ENCODE results near the gene ITIH3.

ITIH3 gene

DNA sequence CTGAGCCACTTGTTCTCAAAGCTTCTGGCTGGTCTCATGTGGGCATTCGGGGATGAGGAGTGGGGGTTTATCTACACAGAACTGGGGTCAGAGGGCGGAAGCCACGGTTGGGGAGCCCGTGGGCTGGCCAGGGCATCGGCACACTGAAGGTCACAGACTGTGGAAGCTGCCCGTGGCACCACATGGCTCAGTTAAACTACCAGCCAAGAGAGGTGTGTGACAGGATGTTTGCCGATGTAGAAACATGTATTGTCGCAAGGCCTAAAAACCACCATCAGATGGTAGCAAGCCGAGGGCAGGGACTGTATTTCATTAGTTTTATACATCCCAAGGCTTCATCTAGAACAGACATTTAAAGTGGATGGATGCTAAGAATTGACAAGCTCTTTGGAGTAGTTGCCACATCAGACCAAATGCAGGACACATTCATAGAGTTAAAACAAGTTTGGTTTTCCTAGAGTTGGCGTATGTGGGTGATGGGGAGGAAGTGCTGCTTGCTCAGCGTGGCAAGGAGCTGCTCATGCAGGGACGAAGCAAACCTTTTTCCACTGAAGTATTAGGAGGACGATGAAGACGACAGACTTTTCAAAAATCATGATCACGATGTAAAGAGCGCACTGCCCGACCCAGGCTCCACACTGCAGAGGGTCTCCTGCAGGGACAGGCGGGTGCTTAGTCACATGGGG, 49.8 kb downstream of the ITIH3 start:
- no peaks in the 10 kb centered on the region for H3K4me1 ChIP-seq (ENCODE audit: control insufficient read depth, low read depth, low read length)
- H3K27me3 ChIP-seq (ENCODE audit: control insufficient read depth, insufficient read depth, low read length), result no peaks in the 10 kb centered on the region
- H3K9ac ChIP-seq (ENCODE audit: low read length), result no peak overlapping the region
- H3K27ac ChIP-seq (ENCODE audit: low read length), result no peak overlapping the region
- no peaks in the 10 kb centered on the region for H3K9me3 ChIP-seq (ENCODE audit: control insufficient read depth, low read depth, low read length)
- H3K4me3 ChIP-seq (ENCODE audit: low read length), result no peak overlapping the region
- H3K36me3 ChIP-seq (ENCODE audit: control insufficient read depth, low read depth, low read length), result no peaks in the 10 kb centered on the region

- no peak overlapping the region for H3K9ac ChIP-seq (ENCODE audit: low read length)
- no peaks in the 10 kb centered on the region for H3K27me3 ChIP-seq (ENCODE audit: control insufficient read depth, insufficient read depth, low read length)
- H3K4me3 ChIP-seq (ENCODE audit: low read length), result no peak overlapping the region
- H3K4me1 ChIP-seq (ENCODE audit: control insufficient read depth, low read depth, low read length), result no peaks in the 10 kb centered on the region
- no peaks in the 10 kb centered on the region for H3K9me3 ChIP-seq (ENCODE audit: control insufficient read depth, low read depth, low read length)
- H3K27ac ChIP-seq (ENCODE audit: low read length), result no peak overlapping the region
- H3K36me3 ChIP-seq (ENCODE audit: control insufficient read depth, low read depth, low read length), result no peaks in the 10 kb centered on the region
These were observed 50.6 kb downstream of the ITIH3 start for GRCh38 chr3:52845157-52845556.

- Histone ChIP-seq H3K27me3 (ENCODE audit: control insufficient read depth, insufficient read depth, low read length) (no peaks in the 10 kb centered on the region), H3K4me1 (ENCODE audit: control insufficient read depth, low read depth, low read length) (no peaks in the 10 kb centered on the region), H3K9ac (ENCODE audit: low read length) (no peak overlapping the region), H3K9me3 (ENCODE audit: control insufficient read depth, low read depth, low read length) (no peaks in the 10 kb centered on the region), H3K4me3 (ENCODE audit: low read length) (no peak overlapping the region), H3K36me3 (ENCODE audit: control insufficient read depth, low read depth, low read length) (no peaks in the 10 kb centered on the region), H3K27ac (ENCODE audit: low read length) (no peak overlapping the region)
These were observed 51.3 kb downstream of the ITIH3 start for GRCh38 chr3:52845691-52846431.

DNA sequence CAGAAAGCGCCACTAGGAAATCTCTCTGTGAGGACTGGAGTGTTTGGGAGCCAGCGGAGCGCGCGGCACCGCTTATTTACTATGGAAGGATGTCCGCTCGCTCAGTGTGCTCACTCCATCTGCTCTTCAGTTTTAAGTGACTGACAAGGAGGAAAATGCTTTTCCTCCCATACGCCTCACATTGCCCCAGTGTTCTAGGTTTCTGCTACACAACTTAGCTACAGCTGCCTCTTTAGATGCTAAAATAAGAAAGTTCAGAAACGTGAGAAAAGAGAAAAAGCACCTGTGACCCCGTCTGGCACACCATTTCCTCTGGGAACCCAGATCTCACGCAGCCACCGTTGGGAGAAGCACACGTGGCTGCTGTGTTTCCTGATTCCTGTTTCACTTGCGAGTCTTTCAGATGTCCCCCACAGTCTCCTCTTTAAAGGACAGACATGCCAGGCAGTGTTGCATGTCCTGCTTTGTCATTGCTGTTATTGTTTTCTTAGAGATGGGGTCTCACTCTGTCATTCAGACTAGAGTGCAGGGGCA, 51.9 kb downstream of the ITIH3 start:
- H3K4me1 ChIP-seq (ENCODE audit: control insufficient read depth, low read depth, low read length), result no peaks in the 10 kb centered on the region
- H3K36me3 ChIP-seq (ENCODE audit: control insufficient read depth, low read depth, low read length), result no peaks in the 10 kb centered on the region
- H3K27me3 ChIP-seq (ENCODE audit: control insufficient read depth, insufficient read depth, low read length), result no peaks in the 10 kb centered on the region
- no peak overlapping the region for H3K9ac ChIP-seq (ENCODE audit: low read length)
- H3K27ac ChIP-seq (ENCODE audit: low read length), result no peak overlapping the region
- no peaks in the 10 kb centered on the region for H3K9me3 ChIP-seq (ENCODE audit: control insufficient read depth, low read depth, low read length)
- H3K4me3 ChIP-seq (ENCODE audit: low read length), result no peak overlapping the region

DNA sequence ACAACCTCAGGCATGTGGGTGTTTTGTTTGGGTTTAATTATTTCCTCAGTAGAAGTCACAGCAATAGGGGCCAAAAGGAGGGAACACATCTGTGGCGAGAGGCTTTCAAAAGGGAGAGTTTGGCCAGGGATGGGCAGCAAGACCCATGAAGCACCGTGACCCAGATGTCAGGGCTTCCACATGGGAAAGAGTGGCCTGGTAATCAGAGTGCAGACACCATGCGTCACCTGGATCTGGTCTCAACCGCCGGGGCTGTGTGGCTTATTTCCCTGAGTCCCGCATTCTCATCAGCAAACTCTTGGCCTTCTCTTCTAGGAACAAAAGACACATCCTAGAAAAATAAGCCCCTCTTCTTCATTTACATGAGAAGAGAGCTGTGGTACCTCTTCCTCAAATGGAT, 52.6 kb downstream of the ITIH3 start:
- Histone ChIP-seq H3K36me3 (ENCODE audit: control insufficient read depth, low read depth, low read length) (peaks cover 3% of the 10 kb centered on the region), H3K9ac (ENCODE audit: low read length) (no peak overlapping the region), H3K4me3 (ENCODE audit: low read length) (no peak overlapping the region), H3K27ac (ENCODE audit: low read length) (no peak overlapping the region), H3K4me1 (ENCODE audit: control insufficient read depth, low read depth, low read length) (no peaks in the 10 kb centered on the region), H3K9me3 (ENCODE audit: control insufficient read depth, low read depth, low read length) (no peaks in the 10 kb centered on the region), H3K27me3 (ENCODE audit: control insufficient read depth, insufficient read depth, low read length) (no peaks in the 10 kb centered on the region)

- Histone ChIP-seq H3K27ac (ENCODE audit: low read length) (no peak overlapping the region), H3K27me3 (ENCODE audit: control insufficient read depth, insufficient read depth, low read length) (no peaks in the 10 kb centered on the region), H3K36me3 (ENCODE audit: control insufficient read depth, low read depth, low read length) (peaks cover 3% of the 10 kb centered on the region), H3K4me1 (ENCODE audit: control insufficient read depth, low read depth, low read length) (no peaks in the 10 kb centered on the region), H3K4me3 (ENCODE audit: low read length) (no peak overlapping the region), H3K9me3 (ENCODE audit: control insufficient read depth, low read depth, low read length) (no peaks in the 10 kb centered on the region), H3K9ac (ENCODE audit: low read length) (no peak overlapping the region)
These were observed 53.1 kb downstream of the ITIH3 start for GRCh38 chr3:52847726-52848125.

DNA sequence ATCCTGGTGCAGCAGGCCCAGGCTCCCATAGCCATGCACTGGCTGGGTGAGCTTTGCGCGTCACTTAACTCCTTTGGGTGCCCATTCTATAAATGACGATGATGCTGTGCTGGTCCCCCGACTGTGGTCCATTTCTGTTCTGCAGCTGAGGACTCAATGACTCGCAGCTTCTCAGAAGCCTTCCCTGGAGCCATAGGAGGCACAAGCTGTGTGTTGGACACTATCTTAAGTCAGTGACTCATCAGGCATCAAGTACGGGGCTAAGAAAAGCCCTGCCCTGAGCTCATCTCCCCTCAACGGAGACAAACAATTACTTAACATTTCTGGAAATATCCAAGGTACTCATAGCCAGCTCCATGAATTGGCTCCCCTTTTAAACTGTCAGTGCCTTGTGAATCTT, 54.0 kb downstream of the ITIH3 start:
- Histone ChIP-seq H3K4me3 (ENCODE audit: low read length) (no peak overlapping the region), H3K9ac (ENCODE audit: low read length) (no peak overlapping the region), H3K36me3 (ENCODE audit: control insufficient read depth, low read depth, low read length) (peaks cover 3% of the 10 kb centered on the region), H3K4me1 (ENCODE audit: control insufficient read depth, low read depth, low read length) (no peaks in the 10 kb centered on the region), H3K27ac (ENCODE audit: low read length) (no peak overlapping the region), H3K9me3 (ENCODE audit: control insufficient read depth, low read depth, low read length) (no peaks in the 10 kb centered on the region), H3K27me3 (ENCODE audit: control insufficient read depth, insufficient read depth, low read length) (no peaks in the 10 kb centered on the region)

- H3K27me3 ChIP-seq (ENCODE audit: control insufficient read depth, insufficient read depth, low read length), result no peaks in the 10 kb centered on the region
- H3K9me3 ChIP-seq (ENCODE audit: control insufficient read depth, low read depth, low read length), result no peaks in the 10 kb centered on the region
- no peak overlapping the region for H3K9ac ChIP-seq (ENCODE audit: low read length)
- H3K4me3 ChIP-seq (ENCODE audit: low read length), result no peak overlapping the region
- no peaks in the 10 kb centered on the region for H3K4me1 ChIP-seq (ENCODE audit: control insufficient read depth, low read depth, low read length)
- no peak overlapping the region for H3K27ac ChIP-seq (ENCODE audit: low read length)
- H3K36me3 ChIP-seq (ENCODE audit: control insufficient read depth, low read depth, low read length), result peaks cover 3% of the 10 kb centered on the region
These were observed 55.1 kb downstream of the ITIH3 start for GRCh38 chr3:52849656-52850055.

DNA sequence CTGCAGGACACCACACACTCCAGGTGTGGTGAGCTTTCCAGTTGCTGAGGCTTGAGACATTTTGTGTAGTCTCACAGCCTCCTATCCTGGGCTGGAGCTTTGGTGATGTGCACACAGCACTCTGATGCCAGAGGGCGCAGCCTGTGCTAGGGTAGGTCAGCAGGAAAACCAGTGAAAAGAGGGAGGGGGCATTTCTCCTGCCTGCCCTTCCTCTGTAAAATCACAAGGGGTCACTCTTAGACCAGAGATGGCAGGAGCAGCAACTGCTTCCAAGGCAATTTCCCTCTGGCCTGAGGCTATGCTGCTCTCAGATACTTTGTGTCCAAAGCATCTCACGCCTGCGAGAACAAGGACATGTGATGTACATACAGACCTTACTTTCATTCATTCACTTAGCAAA, 56.8 kb downstream of the ITIH3 start:
- no peak overlapping the region for H3K9ac ChIP-seq (ENCODE audit: low read length)

DNA sequence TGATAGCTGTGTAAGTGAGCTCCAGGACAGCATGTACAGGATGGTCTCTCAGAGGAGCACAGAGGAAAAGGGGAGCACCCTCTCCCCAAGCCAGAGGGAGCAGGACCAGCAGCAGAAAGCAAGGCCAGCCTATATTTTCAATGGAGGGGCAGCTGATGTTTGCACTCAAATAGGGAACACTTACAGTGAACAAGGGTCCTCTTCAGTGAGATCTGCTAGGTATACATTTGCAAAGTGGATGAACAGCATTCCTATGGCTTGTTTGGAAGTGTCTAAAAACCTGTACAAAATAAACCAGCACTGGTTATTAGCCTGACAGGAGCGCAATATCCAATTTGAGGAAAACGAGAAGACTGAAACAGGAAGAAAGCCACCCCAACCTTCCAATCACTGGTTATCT, 57.8 kb downstream of the ITIH3 start:
- Histone ChIP-seq H3K4me3 (ENCODE audit: low read length) (no peak overlapping the region), H3K9me3 (ENCODE audit: control insufficient read depth, low read depth, low read length) (no peaks in the 10 kb centered on the region), H3K27me3 (ENCODE audit: control insufficient read depth, insufficient read depth, low read length) (no peaks in the 10 kb centered on the region), H3K27ac (ENCODE audit: low read length) (no peak overlapping the region), H3K4me1 (ENCODE audit: control insufficient read depth, low read depth, low read length) (no peaks in the 10 kb centered on the region), H3K36me3 (ENCODE audit: control insufficient read depth, low read depth, low read length) (peaks cover 3% of the 10 kb centered on the region), H3K9ac (ENCODE audit: low read length) (no peak overlapping the region)

More for the DNA sequence above, 56.8 kb downstream of the ITIH3 start:
- H3K27ac ChIP-seq (ENCODE audit: low read length), result no peak overlapping the region
- no peaks in the 10 kb centered on the region for H3K9me3 ChIP-seq (ENCODE audit: control insufficient read depth, low read depth, low read length)
- peaks cover 3% of the 10 kb centered on the region for H3K36me3 ChIP-seq (ENCODE audit: control insufficient read depth, low read depth, low read length)
- H3K4me3 ChIP-seq (ENCODE audit: low read length), result no peak overlapping the region
- no peaks in the 10 kb centered on the region for H3K27me3 ChIP-seq (ENCODE audit: control insufficient read depth, insufficient read depth, low read length)
- no peaks in the 10 kb centered on the region for H3K4me1 ChIP-seq (ENCODE audit: control insufficient read depth, low read depth, low read length)

- no peaks in the 10 kb centered on the region for H3K9me3 ChIP-seq (ENCODE audit: control insufficient read depth, low read depth, low read length)
- H3K27ac ChIP-seq (ENCODE audit: low read length), result no peak overlapping the region
- H3K36me3 ChIP-seq (ENCODE audit: control insufficient read depth, low read depth, low read length), result peaks cover 3% of the 10 kb centered on the region
- no peak overlapping the region for H3K9ac ChIP-seq (ENCODE audit: low read length)
- H3K27me3 ChIP-seq (ENCODE audit: control insufficient read depth, insufficient read depth, low read length), result no peaks in the 10 kb centered on the region
- no peaks in the 10 kb centered on the region for H3K4me1 ChIP-seq (ENCODE audit: control insufficient read depth, low read depth, low read length)
- H3K4me3 ChIP-seq (ENCODE audit: low read length), result no peak overlapping the region
These were observed 59.4 kb downstream of the ITIH3 start for GRCh38 chr3:52854013-52854412.

DNA sequence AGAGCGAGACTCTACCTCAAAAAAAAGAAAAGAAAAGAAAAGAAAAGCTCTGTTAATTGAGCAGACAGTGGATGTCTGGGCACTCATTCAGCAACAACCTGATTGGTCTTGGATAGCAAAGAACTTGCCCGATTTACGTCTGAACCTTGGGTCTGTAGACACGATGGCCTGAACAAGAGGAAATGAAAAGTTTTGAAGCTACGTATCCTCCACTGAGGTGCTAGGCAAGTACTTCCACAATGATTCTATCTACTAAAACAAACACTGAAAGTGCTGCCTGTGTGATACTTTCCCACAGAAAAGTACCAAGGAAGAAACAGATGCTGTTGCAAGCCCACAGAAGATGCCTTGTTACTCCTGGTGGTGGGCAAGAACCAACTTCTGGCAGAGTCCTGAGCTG, 62.1 kb downstream of the ITIH3 start:
- no peak overlapping the region for H3K9ac ChIP-seq (ENCODE audit: low read length)
- H3K27me3 ChIP-seq (ENCODE audit: control insufficient read depth, insufficient read depth, low read length), result no peaks in the 10 kb centered on the region
- H3K27ac ChIP-seq (ENCODE audit: low read length), result no peak overlapping the region
- H3K36me3 ChIP-seq (ENCODE audit: control insufficient read depth, low read depth, low read length), result peaks cover 3% of the 10 kb centered on the region
- no peaks in the 10 kb centered on the region for H3K4me1 ChIP-seq (ENCODE audit: control insufficient read depth, low read depth, low read length)
- H3K9me3 ChIP-seq (ENCODE audit: control insufficient read depth, low read depth, low read length), result no peaks in the 10 kb centered on the region
- H3K4me3 ChIP-seq (ENCODE audit: low read length), result no peak overlapping the region

Measured in iPS-18a (cell line).